ENCODE results near the gene ZNF26. TPM values are rescaled to one million over a fixed set of nuclear protein-coding genes. Genes with fewer than 3 reads are reported as not detected.

Gene ZNF26
- total and polyA plus RNA-seq, 2 donors from 2014 or later: 2.9 to 16.4 TPM

DNA sequence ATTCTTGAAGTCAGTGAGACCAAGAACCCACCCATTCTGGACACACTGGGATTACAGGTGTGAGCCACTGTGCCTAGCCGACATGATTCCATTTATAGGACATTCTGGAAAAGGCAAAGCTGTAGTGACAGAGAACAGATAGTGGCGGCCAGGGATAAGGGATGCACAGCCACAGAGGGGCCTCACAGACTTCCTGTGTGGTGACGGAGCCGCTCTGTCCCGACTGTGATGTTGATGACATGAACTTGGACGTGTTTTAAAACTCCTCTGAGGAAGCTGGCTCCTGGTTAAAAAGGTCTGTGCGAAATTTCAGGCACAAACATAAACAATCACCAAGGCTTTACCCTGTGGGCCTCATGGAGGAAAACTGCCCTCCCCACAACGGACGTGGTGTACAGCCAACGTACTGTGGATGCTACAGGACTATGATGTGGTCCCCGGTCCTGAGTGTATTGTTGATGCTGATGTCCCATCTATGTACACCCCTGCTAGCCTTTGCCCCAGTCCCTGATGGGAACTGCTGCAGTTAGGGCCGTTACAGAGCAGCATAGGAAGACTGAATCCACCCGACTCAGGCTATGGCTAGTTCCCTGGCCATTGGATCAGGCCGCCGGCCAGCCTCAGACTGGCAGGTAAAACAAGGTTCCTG, 46.0 kb upstream of the ZNF26 start:
- FAIRE-seq (no peak), DNase-seq (no peak)
- TF ChIP-seq CTCF (IDR thresholded peaks at IDR 0.05; ENCODE audit: borderline replicate concordance, extremely low read depth, insufficient read depth): no peak
- H3K4me1 ChIP-seq (ENCODE audit: control insufficient read depth in 2 of 3, insufficient read depth in 2 of 3, low read depth in 1 of 3, low read length in 3 of 3): no peaks in the 10 kb centered on the region
- no peak overlapping the region for H3K27ac ChIP-seq (ENCODE audit: low read depth in 2 of 2, low read length in 2 of 2)
- H3K4me3 ChIP-seq (ENCODE audit: low read length in 3 of 3): no peak overlapping the region
- H3K9ac ChIP-seq (ENCODE audit: low read length in 3 of 3): no peak overlapping the region
- H3K27me3 ChIP-seq (ENCODE audit: control insufficient read depth, insufficient read depth, low read length): no peaks in the 10 kb centered on the region
- H3K36me3 ChIP-seq (ENCODE audit: control insufficient read depth in 2 of 3, insufficient read depth in 3 of 3, low read length in 3 of 3): peaks cover 12 to 37% (median 22%) of the 10 kb centered on the region in 3 donors
- intact Hi-C loops (cut with DNase I): no loop called here
- H3K9me3 ChIP-seq (ENCODE audit: control insufficient read depth in 2 of 3, insufficient read depth in 1 of 3, low read length in 3 of 3): peaks cover 0 to 56% (median 21%) of the 10 kb centered on the region in 3 donors

- H3K27ac ChIP-seq (ENCODE audit: low read depth in 2 of 2, low read length in 2 of 2): no peak overlapping the region
- no peaks in the 10 kb centered on the region for H3K4me1 ChIP-seq (ENCODE audit: control insufficient read depth in 2 of 3, insufficient read depth in 2 of 3, low read depth in 1 of 3, low read length in 3 of 3)
- no peak for FAIRE-seq
- H3K9me3 ChIP-seq (ENCODE audit: control insufficient read depth in 2 of 3, insufficient read depth in 1 of 3, low read length in 3 of 3): peaks cover 0 to 56% (median 25%) of the 10 kb centered on the region in 3 donors
- peaks cover 12 to 37% (median 28%) of the 10 kb centered on the region in 3 donors for H3K36me3 ChIP-seq (ENCODE audit: control insufficient read depth in 2 of 3, insufficient read depth in 3 of 3, low read length in 3 of 3)
- no peak overlapping the region for H3K4me3 ChIP-seq (ENCODE audit: low read length in 3 of 3)
- TF ChIP-seq CTCF (IDR thresholded peaks at IDR 0.05; ENCODE audit: borderline replicate concordance, extremely low read depth, insufficient read depth): no peak
- no peaks in the 10 kb centered on the region for H3K27me3 ChIP-seq (ENCODE audit: control insufficient read depth, insufficient read depth, low read length)
- no peak overlapping the region for H3K9ac ChIP-seq (ENCODE audit: low read length in 3 of 3)
- intact Hi-C loops (cut with DNase I): no loop called here
- DNase-seq: no peak
Measured at GRCh38 chr12:132941336-132941954, 44.7 kb upstream of the ZNF26 start.

GRCh38 chr12:132942611-132943010, 43.6 kb upstream of the ZNF26 start:
- Histone ChIP-seq H3K4me1 (ENCODE audit: control insufficient read depth in 2 of 3, insufficient read depth in 2 of 3, low read depth in 1 of 3, low read length in 3 of 3) (no peaks in the 10 kb centered on the region), H3K27ac (ENCODE audit: low read depth in 2 of 2, low read length in 2 of 2) (no peak overlapping the region), H3K4me3 (ENCODE audit: low read length in 3 of 3) (no peak overlapping the region), H3K36me3 (ENCODE audit: control insufficient read depth in 2 of 3, insufficient read depth in 3 of 3, low read length in 3 of 3) (peaks cover 12 to 37% (median 28%) of the 10 kb centered on the region in 3 donors), H3K9me3 (ENCODE audit: control insufficient read depth in 2 of 3, insufficient read depth in 1 of 3, low read length in 3 of 3) (peaks cover 0 to 48% (median 23%) of the 10 kb centered on the region in 3 donors), H3K27me3 (ENCODE audit: control insufficient read depth, insufficient read depth, low read length) (no peaks in the 10 kb centered on the region), H3K9ac (ENCODE audit: low read length in 3 of 3) (no peak overlapping the region)
- DNase-seq: no peak
- intact Hi-C loops (cut with DNase I): no loop called here
- no peak for FAIRE-seq
- TF ChIP-seq CTCF (IDR thresholded peaks at IDR 0.05; ENCODE audit: borderline replicate concordance, extremely low read depth, insufficient read depth): no peak

All from kidney (tissue), 14 donors.